Retinal pigment epithelial cell (primary cell): Measurements from ENCODE around the gene COX17.
A peak's percentile ranks its signal among the peaks of the same experiment; 100 is the strongest.

Experiments
- DNase-seq: peaks from one replicate; pipeline ENCODE4 v3.0.0-alpha.2; 2010; ENCODE audit warnings: low read depth
- H3K4me3 ChIP-seq: 2 replicates; pipeline ENCODE4 v1.5.1; 2011; ENCODE audit warnings: mild to moderate bottlenecking, low read length, control low read depth, moderate library complexity
- CTCF ChIP-seq: conservative IDR thresholded peaks from 2 replicates; pipeline ENCODE4 v1.5.1; 2011; ENCODE audit warnings: low read depth, low read length, control low read depth, inconsistent platforms

The COX17 gene

GRCh38 chr3:119675188-119675874, 1.9 kb downstream of the COX17 start:
- TF ChIP-seq CTCF = no peak
- peak overlapping the region; percentile 76 for H3K4me3 ChIP-seq
- DNase-seq = no peak

- no peak overlapping the region for H3K4me3 ChIP-seq
- no peak for TF ChIP-seq CTCF
- no peak for DNase-seq
These were observed 3.3 kb downstream of the COX17 start for GRCh38 chr3:119673875-119674274.

- DNase-seq = no peak
- TF ChIP-seq CTCF = no peak
- H3K4me3 ChIP-seq = no peak overlapping the region
These were observed 4.4 kb downstream of the COX17 start for GRCh38 chr3:119672776-119673175.

- TF ChIP-seq CTCF = no peak
- no peak for DNase-seq
- no peak overlapping the region for H3K4me3 ChIP-seq
These were observed 7.2 kb downstream of the COX17 start for GRCh38 chr3:119669906-119670570.

- no peak overlapping the region for H3K4me3 ChIP-seq
- no peak for TF ChIP-seq CTCF
- DNase-seq = no peak
These were observed 11.1 kb downstream of the COX17 start for GRCh38 chr3:119665954-119666559.

- TF ChIP-seq CTCF = no peak
- H3K4me3 ChIP-seq = no peak overlapping the region
- no peak for DNase-seq
These were observed 12.3 kb downstream of the COX17 start for GRCh38 chr3:119664850-119665379.

GRCh38 chr3:119664370-119664769, 12.8 kb downstream of the COX17 start:
- no peak for DNase-seq
- no peak overlapping the region for H3K4me3 ChIP-seq
- no peak for TF ChIP-seq CTCF
